ENCODE measurements around the gene GATM. TPM values are rescaled to one million over a fixed set of nuclear protein-coding genes. Genes with fewer than 3 reads are reported as not detected.
A peak's percentile ranks its signal among the peaks of the same experiment; 100 is the strongest.

The GATM gene
- total RNA-seq, 2 experiments from 2014 or later = 1.5 to 1.6 TPM

GRCh38 chr15:45349623-45350022 is 28.7 kb downstream of the GATM start:
- no peak overlapping the region for H3K4me3 Mint-ChIP-seq
- ChIA-PET POLR2A (no interaction called here), CTCF (no interaction called here)
- no peak for ATAC-seq
- H3K4me1 Mint-ChIP-seq (ENCODE audit: low read depth) = no peaks in the 10 kb centered on the region
- no peaks in the 10 kb centered on the region for H3K9me3 Mint-ChIP-seq (ENCODE audit: insufficient read depth)
- H3K27me3 Mint-ChIP-seq (ENCODE audit: low read depth) = peaks cover 36% of the 10 kb centered on the region
- no peak overlapping the region for H3K27ac Mint-ChIP-seq
- H3K36me3 Mint-ChIP-seq (ENCODE audit: low read depth) = no peaks in the 10 kb centered on the region
- no peak for DNase-seq

GRCh38 chr15:45347989-45348388 is 30.4 kb downstream of the GATM start:
- peaks cover 34% of the 10 kb centered on the region for H3K27me3 Mint-ChIP-seq (ENCODE audit: low read depth)
- no peak overlapping the region for H3K27ac Mint-ChIP-seq
- no peaks in the 10 kb centered on the region for H3K36me3 Mint-ChIP-seq (ENCODE audit: low read depth)
- ChIA-PET CTCF (no interaction called here), POLR2A (no interaction called here)
- no peaks in the 10 kb centered on the region for H3K9me3 Mint-ChIP-seq (ENCODE audit: insufficient read depth)
- ATAC-seq (no peak), DNase-seq (no peak)
- H3K4me1 Mint-ChIP-seq (ENCODE audit: low read depth) = no peaks in the 10 kb centered on the region
- H3K4me3 Mint-ChIP-seq = no peak overlapping the region

GRCh38 chr15:45347033-45347432 is 31.3 kb downstream of the GATM start:
- Mint-ChIP-seq H3K4me1 (ENCODE audit: low read depth) (no peaks in the 10 kb centered on the region), H3K9me3 (ENCODE audit: insufficient read depth) (no peaks in the 10 kb centered on the region), H3K4me3 (no peak overlapping the region), H3K27ac (no peak overlapping the region), H3K27me3 (ENCODE audit: low read depth) (peaks cover 32% of the 10 kb centered on the region), H3K36me3 (ENCODE audit: low read depth) (no peaks in the 10 kb centered on the region)
- DNase-seq = no peak
- ChIA-PET POLR2A (interaction anchor here (0.6 kb wide), 1 partner anchor 181 kb away, joined by 3 read pairs; no protein-coding TSS in a partner anchor), CTCF (no interaction called here)
- ATAC-seq = no peak

GRCh38 chr15:45346381-45346780 is 32.0 kb downstream of the GATM start:
- Mint-ChIP-seq H3K9me3 (ENCODE audit: insufficient read depth) (no peaks in the 10 kb centered on the region), H3K4me1 (ENCODE audit: low read depth) (no peaks in the 10 kb centered on the region), H3K27me3 (ENCODE audit: low read depth) (peaks cover 30% of the 10 kb centered on the region), H3K27ac (no peak overlapping the region), H3K4me3 (no peak overlapping the region), H3K36me3 (ENCODE audit: low read depth) (no peaks in the 10 kb centered on the region)
- ChIA-PET POLR2A (no interaction called here), CTCF (no interaction called here)
- ATAC-seq = no peak
- no peak for DNase-seq

- ATAC-seq (no peak), DNase-seq (no peak)
- Mint-ChIP-seq H3K4me1 (ENCODE audit: low read depth) (peaks cover 9% of the 10 kb centered on the region), H3K27me3 (ENCODE audit: low read depth) (peaks cover 20% of the 10 kb centered on the region), H3K4me3 (no peak overlapping the region), H3K9me3 (ENCODE audit: insufficient read depth) (no peaks in the 10 kb centered on the region), H3K27ac (no peak overlapping the region), H3K36me3 (ENCODE audit: low read depth) (no peaks in the 10 kb centered on the region)
- ChIA-PET POLR2A (no interaction called here), CTCF (interaction anchor here (1.2 kb wide), 1 partner anchor 226 kb away, joined by 3 read pairs; no protein-coding TSS in a partner anchor)
Observed at GRCh38 chr15:45343258-45343860, 35.0 kb downstream of the GATM start.

DNA sequence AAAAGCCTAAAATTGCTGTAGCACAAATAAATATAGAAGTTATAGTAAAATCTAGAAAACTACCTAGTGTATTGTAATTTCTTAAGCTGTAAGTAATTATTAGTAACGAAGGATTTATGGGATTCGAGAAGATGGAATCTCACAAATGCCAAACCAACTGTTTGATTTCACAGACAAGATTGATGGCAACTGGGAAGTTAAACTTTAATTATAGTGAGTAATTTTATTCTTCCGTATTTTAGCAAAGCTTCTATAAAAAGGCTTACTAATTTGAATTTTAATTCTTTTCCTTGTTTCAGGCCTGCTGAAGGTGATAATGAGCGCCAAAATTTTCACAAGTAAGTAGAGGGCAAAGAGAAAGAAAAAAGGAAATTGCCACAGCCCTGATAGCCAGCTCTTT is 36.6 kb downstream of the GATM start:
- Mint-ChIP-seq H3K9me3 (ENCODE audit: insufficient read depth) (no peaks in the 10 kb centered on the region), H3K27ac (no peak overlapping the region), H3K4me3 (no peak overlapping the region), H3K27me3 (ENCODE audit: low read depth) (peaks cover 14% of the 10 kb centered on the region), H3K4me1 (ENCODE audit: low read depth) (peaks cover 11% of the 10 kb centered on the region), H3K36me3 (ENCODE audit: low read depth) (no peaks in the 10 kb centered on the region)
- ATAC-seq (no peak), DNase-seq (no peak)
- ChIA-PET CTCF (interaction anchor here (0.8 to 1.6 kb wide), 5 partner anchors 17 to 136 kb away, joined by 3 to 4 read pairs (median 4); no protein-coding TSS in a partner anchor), POLR2A (no interaction called here)

- H3K4me1 Mint-ChIP-seq (ENCODE audit: low read depth) = peaks cover 11% of the 10 kb centered on the region
- DNase-seq = no peak
- POLR2A ChIA-PET = no interaction called here
- H3K9me3 Mint-ChIP-seq (ENCODE audit: insufficient read depth) = no peaks in the 10 kb centered on the region
- no peak for ATAC-seq
- H3K27ac Mint-ChIP-seq = no peak overlapping the region
- peaks cover 3% of the 10 kb centered on the region for H3K27me3 Mint-ChIP-seq (ENCODE audit: low read depth)
- CTCF ChIA-PET = interaction anchor here (1.6 kb wide), 1 partner anchor 119 kb away, joined by 4 read pairs; no protein-coding TSS in a partner anchor
- no peaks in the 10 kb centered on the region for H3K36me3 Mint-ChIP-seq (ENCODE audit: low read depth)
- H3K4me3 Mint-ChIP-seq = no peak overlapping the region
Observed at GRCh38 chr15:45340429-45340828, 37.9 kb downstream of the GATM start.

DNA sequence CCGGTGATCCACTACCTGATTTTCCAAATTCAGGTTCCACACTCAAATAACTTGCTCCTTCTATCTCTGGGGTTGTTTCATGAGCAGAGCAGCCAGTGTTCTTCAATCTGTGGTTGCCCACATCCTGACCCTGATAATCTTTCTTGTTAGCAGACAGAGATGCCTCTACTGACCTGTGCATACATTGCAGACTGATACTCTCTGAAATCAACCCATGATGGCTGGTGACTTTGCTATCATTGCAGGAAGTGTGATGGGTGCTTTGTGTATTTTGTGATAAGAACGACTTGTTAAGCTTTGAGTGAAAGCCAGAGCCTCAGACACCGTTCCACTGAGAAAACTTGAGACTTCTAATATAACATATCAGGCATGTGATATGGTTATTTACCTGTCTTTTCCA is 39.9 kb downstream of the GATM start:
- CTCF ChIA-PET = interaction anchor here (0.7 kb wide), 1 partner anchor 134 kb away, joined by 3 read pairs; no protein-coding TSS in a partner anchor
- POLR2A ChIA-PET = interaction anchor here (0.6 kb wide), 1 partner anchor 207 kb away, joined by 3 read pairs; no protein-coding TSS in a partner anchor
- peak overlapping the region; percentile 1 for H3K27ac Mint-ChIP-seq

GRCh38 chr15:45337224-45337623 is 41.1 kb downstream of the GATM start:
- ATAC-seq (no peak), DNase-seq (no peak)
- Mint-ChIP-seq H3K4me1 (ENCODE audit: low read depth) (peaks cover 19% of the 10 kb centered on the region), H3K4me3 (no peak overlapping the region), H3K9me3 (ENCODE audit: insufficient read depth) (no peaks in the 10 kb centered on the region), H3K27ac (no peak overlapping the region), H3K27me3 (ENCODE audit: low read depth) (peaks cover 3% of the 10 kb centered on the region), H3K36me3 (ENCODE audit: low read depth) (no peaks in the 10 kb centered on the region)
- CTCF ChIA-PET = interaction anchor here (1.1 kb wide), 1 partner anchor 136 kb away, joined by 3 read pairs; no protein-coding TSS in a partner anchor
- POLR2A ChIA-PET = no interaction called here

More for the DNA sequence above, 39.9 kb downstream of the GATM start:
- Mint-ChIP-seq H3K4me1 (ENCODE audit: low read depth) (peaks cover 17% of the 10 kb centered on the region), H3K36me3 (ENCODE audit: low read depth) (no peaks in the 10 kb centered on the region), H3K9me3 (ENCODE audit: insufficient read depth) (no peaks in the 10 kb centered on the region), H3K4me3 (no peak overlapping the region), H3K27me3 (ENCODE audit: low read depth) (peaks cover 3% of the 10 kb centered on the region)
- ATAC-seq = peak; percentile 57
- peak; percentile 62 for DNase-seq

- peaks cover 11% of the 10 kb centered on the region for H3K4me1 Mint-ChIP-seq (ENCODE audit: low read depth)
- POLR2A ChIA-PET = no interaction called here
- H3K9me3 Mint-ChIP-seq (ENCODE audit: insufficient read depth) = no peaks in the 10 kb centered on the region
- CTCF ChIA-PET = no interaction called here
- DNase-seq = no peak
- no peak overlapping the region for H3K27ac Mint-ChIP-seq
- no peak for ATAC-seq
- H3K36me3 Mint-ChIP-seq (ENCODE audit: low read depth) = no peaks in the 10 kb centered on the region
- H3K27me3 Mint-ChIP-seq (ENCODE audit: low read depth) = peaks cover 8% of the 10 kb centered on the region
- H3K4me3 Mint-ChIP-seq = no peak overlapping the region
Observed at GRCh38 chr15:45333550-45333949, 44.8 kb downstream of the GATM start.

DNA sequence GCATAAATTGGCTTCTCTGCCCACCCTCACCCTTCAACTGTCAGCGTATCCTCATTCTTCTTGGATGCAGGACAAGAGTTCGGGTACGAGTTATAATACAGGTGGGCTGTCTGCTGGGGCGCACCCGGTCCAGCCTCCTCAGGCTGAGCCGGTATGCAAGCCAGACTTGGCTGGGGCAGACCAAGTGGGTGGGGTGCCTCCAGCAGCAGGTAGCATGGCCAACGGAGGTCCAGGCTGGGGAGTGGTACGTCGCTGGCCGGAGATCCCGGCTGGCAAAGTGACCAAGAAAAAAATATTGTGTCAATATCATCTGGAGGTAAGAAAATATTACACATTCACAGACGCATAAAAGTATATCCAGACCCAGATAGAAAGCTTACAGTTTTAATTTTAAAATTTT is 45.6 kb downstream of the GATM start:
- POLR2A ChIA-PET = no interaction called here
- Mint-ChIP-seq H3K27me3 (ENCODE audit: low read depth) (peaks cover 11% of the 10 kb centered on the region), H3K36me3 (ENCODE audit: low read depth) (no peaks in the 10 kb centered on the region), H3K4me1 (ENCODE audit: low read depth) (peaks cover 7% of the 10 kb centered on the region), H3K4me3 (no peak overlapping the region), H3K9me3 (ENCODE audit: insufficient read depth) (no peaks in the 10 kb centered on the region), H3K27ac (no peak overlapping the region)
- DNase-seq = no peak
- CTCF ChIA-PET = no interaction called here
- ATAC-seq = no peak

GRCh38 chr15:45331972-45332371 is 46.4 kb downstream of the GATM start:
- DNase-seq (no peak), ATAC-seq (no peak)
- H3K36me3 Mint-ChIP-seq (ENCODE audit: low read depth) = no peaks in the 10 kb centered on the region
- H3K4me3 Mint-ChIP-seq = no peak overlapping the region
- H3K27ac Mint-ChIP-seq = no peak overlapping the region
- peaks cover 15% of the 10 kb centered on the region for H3K27me3 Mint-ChIP-seq (ENCODE audit: low read depth)
- ChIA-PET POLR2A (no interaction called here), CTCF (no interaction called here)
- H3K4me1 Mint-ChIP-seq (ENCODE audit: low read depth) = peaks cover 7% of the 10 kb centered on the region
- no peaks in the 10 kb centered on the region for H3K9me3 Mint-ChIP-seq (ENCODE audit: insufficient read depth)

DNA sequence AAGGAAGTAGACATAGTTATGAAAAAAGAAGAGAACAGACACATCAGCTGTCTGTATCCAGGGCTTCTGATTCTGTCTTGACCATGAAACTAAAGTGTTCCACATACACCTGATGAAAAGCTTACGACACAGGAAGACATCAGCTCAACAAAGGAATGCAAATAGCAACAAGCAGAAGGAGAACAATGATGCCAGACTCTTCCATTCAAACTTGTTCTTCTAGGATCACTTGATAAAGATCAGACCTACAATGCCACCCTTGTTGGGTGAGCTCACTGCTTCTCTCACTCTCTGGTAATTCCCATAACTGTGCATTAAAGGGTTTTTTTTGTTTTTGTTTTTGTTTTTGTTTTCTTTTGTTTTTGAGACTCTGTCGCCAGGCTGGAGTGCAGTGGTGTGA is 49.7 kb downstream of the GATM start:
- ChIA-PET CTCF (interaction anchor here (0.8 kb wide), 2 partner anchors 124 to 286 kb away, joined by 3 read pairs; no protein-coding TSS in a partner anchor), POLR2A (no interaction called here)

More for the DNA sequence above, 49.7 kb downstream of the GATM start:
- Mint-ChIP-seq H3K27ac (no peak overlapping the region), H3K36me3 (ENCODE audit: low read depth) (no peaks in the 10 kb centered on the region), H3K4me3 (no peak overlapping the region), H3K4me1 (ENCODE audit: low read depth) (peaks cover 4% of the 10 kb centered on the region), H3K9me3 (ENCODE audit: insufficient read depth) (no peaks in the 10 kb centered on the region), H3K27me3 (ENCODE audit: low read depth) (peaks cover 19% of the 10 kb centered on the region)
- ATAC-seq (no peak), DNase-seq (no peak)
